Neuronal stem cell (in vitro differentiated cells): Measurements from ENCODE around the gene CHAC1.
"Not testable (repeated sequence)": the region's sequence is repeated elsewhere in the genome, so short reads cannot be mapped to it uniquely, and the experiment has no call there.

Experiments
- DNase-seq: peaks from one replicate; pipeline ENCODE4 v3.0.0-alpha.2; 2013; ENCODE audit warnings: low spot score
- H2AFZ ChIP-seq: one replicate; pipeline ENCODE4 v1.6.1; 2013; ENCODE audit warnings: mild to moderate bottlenecking, low read length, inconsistent platforms
- H2AK5ac ChIP-seq: 2 replicates; pipeline ENCODE4 v1.6.1; 2013; ENCODE audit warnings: low read depth, mild to moderate bottlenecking, inconsistent platforms, low read length, moderate library complexity, mixed read lengths
- H2BK120ac ChIP-seq: 2 replicates; pipeline ENCODE4 v1.6.1; 2013; ENCODE audit warnings: low read depth, mild to moderate bottlenecking, inconsistent platforms, low read length, moderate library complexity, mixed read lengths
- H2BK12ac ChIP-seq: one replicate; pipeline ENCODE4 v1.6.1; 2013; ENCODE audit warnings: low read length, inconsistent platforms
- H2BK15ac ChIP-seq: 2 replicates; pipeline ENCODE4 v1.6.1; 2013; ENCODE audit warnings: mild to moderate bottlenecking, low read length, inconsistent platforms, mixed read lengths
- H2BK5ac ChIP-seq: one replicate; pipeline ENCODE4 v1.6.1; 2013; ENCODE audit warnings: inconsistent platforms, mild to moderate bottlenecking, low read length, moderate library complexity
- H3K14ac ChIP-seq: one replicate; pipeline ENCODE4 v1.6.1; 2013; ENCODE audit warnings: low read length, inconsistent platforms
- H3K18ac ChIP-seq: 2 replicates; pipeline ENCODE4 v1.6.1; 2013; ENCODE audit warnings: low read length, inconsistent platforms
- H3K23ac ChIP-seq: 2 replicates; pipeline ENCODE4 v1.6.1; 2013; ENCODE audit warnings: low read depth, mild to moderate bottlenecking, mixed read lengths, low read length, inconsistent platforms; ENCODE audit not compliant: poor library complexity
- H3K27ac ChIP-seq: replicated peaks from 3 replicates; pipeline ENCODE4 v1.5.1; 2013; ENCODE audit warnings: low read length, inconsistent platforms
- H3K27me3 ChIP-seq, 3 experiments: 2 replicates each; pipeline ENCODE4 v1.6.1; 2013; ENCODE audit warnings: low read length in 3 of 3, mild to moderate bottlenecking in 2 of 3, inconsistent platforms in 1 of 3, low read depth in 1 of 3, mixed read lengths in 1 of 3, moderate library complexity in 1 of 3; ENCODE audit not compliant: control insufficient read depth in 3 of 3, insufficient read depth in 3 of 3
- H3K36me3 ChIP-seq, 2 donors: replicated peaks in 1 of 2; 2 replicates each; pipeline ENCODE4 v1.6.1; 2013; ENCODE audit warnings: low read length in 2 of 2; ENCODE audit not compliant: control insufficient read depth in 2 of 2, insufficient read depth in 2 of 2
- H3K4ac ChIP-seq: 2 replicates; pipeline ENCODE4 v1.6.1; 2013; ENCODE audit warnings: inconsistent platforms, mild to moderate bottlenecking, low read length, moderate library complexity
- H3K4me1 ChIP-seq, 2 donors: 1 replicate in 1 of 2; 2 replicates in 1 of 2; pipeline ENCODE4 v1.6.1; 2013; ENCODE audit warnings: low read length in 2 of 2, low read depth in 1 of 2; ENCODE audit not compliant: control insufficient read depth in 2 of 2, insufficient read depth in 1 of 2
- H3K4me2 ChIP-seq: one replicate; pipeline ENCODE4 v1.6.1; 2013; ENCODE audit warnings: mild to moderate bottlenecking, low read length, inconsistent platforms; ENCODE audit not compliant: insufficient read depth, poor library complexity, severe bottlenecking
- H3K4me3 ChIP-seq, 2 donors: 2 replicates each; pipeline ENCODE4 v1.5.1; 2013; ENCODE audit warnings: low read length in 2 of 2, mild to moderate bottlenecking in 2 of 2, inconsistent platforms in 1 of 2, moderate library complexity in 1 of 2
- H3K79me1 ChIP-seq: one replicate; pipeline ENCODE4 v1.6.1; 2013; ENCODE audit warnings: low read depth, mild to moderate bottlenecking, inconsistent platforms, low read length, moderate library complexity
- H3K9ac ChIP-seq: one replicate; pipeline ENCODE4 v1.6.1; 2013; ENCODE audit warnings: mild to moderate bottlenecking, low read depth, low read length, inconsistent platforms; ENCODE audit not compliant: poor library complexity
- H3K9me3 ChIP-seq, 2 donors: replicated peaks in 1 of 2; 2 replicates each; pipeline versions ENCODE3 to v1.6.1; 2013; ENCODE audit warnings: low read length in 2 of 2, mild to moderate bottlenecking in 2 of 2, inconsistent platforms in 1 of 2, low read depth in 1 of 2, mixed read lengths in 1 of 2, moderate library complexity in 1 of 2; ENCODE audit not compliant: control insufficient read depth in 2 of 2, insufficient read depth in 1 of 2
- H4K8ac ChIP-seq: one replicate; pipeline ENCODE4 v1.6.1; 2013; ENCODE audit warnings: low read depth, mild to moderate bottlenecking, inconsistent platforms, low read length, moderate library complexity
- H4K91ac ChIP-seq: one replicate; pipeline ENCODE4 v1.6.1; 2013; ENCODE audit warnings: low read length, low read depth, mild to moderate bottlenecking, inconsistent platforms; ENCODE audit not compliant: poor library complexity
- WGBS, 2 donors: extraction: QIAGEN DNeasy Blood & Tissue Kit; methylation state at CpG; one replicate each; pipeline ENCODE4 v1.1.7; 2013; ENCODE audit warnings: missing lambda C conversion rate in 2 of 2, mixed read lengths in 1 of 2; ENCODE audit not compliant: insufficient read length in 2 of 2, insufficient replicate concordance in 1 of 2; ENCODE audit errors: extremely low coverage in 2 of 2; 5-methylcytosine and 5-hydroxymethylcytosine counted together

CHAC1 gene

DNA sequence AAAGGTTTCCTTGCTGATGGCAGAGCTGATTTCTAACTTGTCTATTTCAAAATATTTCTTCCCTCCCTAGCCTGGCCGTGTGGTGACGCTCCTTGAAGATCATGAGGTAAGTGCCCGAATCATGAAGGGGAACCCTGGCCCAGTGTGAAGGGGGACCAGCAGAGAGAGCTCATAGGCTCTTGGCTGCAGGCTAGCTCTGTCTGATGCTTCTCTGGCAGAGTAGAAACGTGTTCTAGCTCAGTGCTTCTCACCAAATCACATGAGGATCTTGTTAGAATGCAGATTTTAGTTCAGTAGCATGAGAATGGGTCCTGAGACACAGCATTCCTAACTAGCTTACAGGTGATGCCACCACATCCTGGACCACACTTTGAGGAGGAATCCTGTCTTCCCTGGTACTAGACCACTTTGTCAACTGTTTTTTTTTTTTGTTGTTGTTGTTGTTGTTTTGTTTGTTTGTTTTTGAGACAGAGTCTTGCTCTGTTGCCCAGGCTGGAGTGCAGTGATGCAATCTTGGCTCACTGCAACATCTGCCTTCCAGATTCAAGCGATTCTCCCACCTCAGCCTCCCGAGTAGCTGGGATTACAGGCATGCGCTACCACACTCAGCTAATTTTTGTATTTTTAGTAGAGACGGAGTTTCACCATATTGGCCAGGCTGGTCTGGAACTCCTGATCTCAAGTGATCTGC is 1.0 kb downstream of the CHAC1 start:
- WGBS, 2 donors = no CpG with 5 or more reads among the region's 8 CpGs
- not testable (repeated sequence) for H2BK5ac ChIP-seq

DNA sequence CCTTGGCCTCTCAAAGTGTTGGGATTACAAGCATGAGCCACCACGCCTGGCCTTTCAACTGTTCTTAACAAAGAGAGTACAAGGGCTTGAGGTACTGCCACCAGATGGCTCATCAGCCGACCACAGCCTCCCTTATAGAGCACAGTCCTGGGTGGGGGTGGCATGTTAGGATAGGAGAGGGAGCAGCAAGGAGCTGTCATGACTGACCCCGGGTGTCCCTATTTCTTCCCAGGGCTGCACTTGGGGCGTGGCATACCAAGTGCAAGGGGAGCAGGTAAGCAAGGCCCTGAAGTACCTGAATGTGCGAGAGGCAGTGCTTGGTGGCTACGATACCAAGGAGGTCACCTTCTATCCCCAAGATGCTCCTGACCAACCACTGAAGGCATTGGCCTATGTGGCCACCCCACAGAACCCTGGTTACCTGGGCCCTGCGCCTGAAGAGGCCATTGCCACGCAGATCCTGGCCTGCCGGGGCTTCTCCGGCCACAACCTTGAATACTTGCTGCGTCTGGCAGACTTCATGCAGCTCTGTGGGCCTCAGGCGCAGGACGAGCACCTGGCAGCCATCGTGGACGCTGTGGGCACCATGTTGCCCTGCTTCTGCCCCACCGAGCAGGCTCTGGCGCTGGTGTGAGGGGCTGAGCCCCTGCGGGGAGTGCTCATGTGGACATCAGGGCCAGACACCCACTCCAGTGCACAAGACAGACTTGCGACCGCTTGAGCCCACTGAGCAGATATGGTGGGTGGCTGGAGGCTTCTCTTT is 2.1 kb downstream of the CHAC1 start:
- no peak overlapping the region for H3K9ac ChIP-seq
- H3K18ac ChIP-seq = no peak overlapping the region
- H4K91ac ChIP-seq = no peak overlapping the region
- peak overlapping the region; percentile 44 for H3K23ac ChIP-seq
- H3K79me1 ChIP-seq = peaks cover 6% of the 10 kb centered on the region
- no peak overlapping the region for H3K14ac ChIP-seq
- H2AK5ac ChIP-seq = peak overlapping the region; percentile 70
- H2BK5ac ChIP-seq = peak overlapping the region; percentile 3
- H4K8ac ChIP-seq = no peak overlapping the region
- WGBS, 2 donors = no CpG with 5 or more reads among the region's 20 CpGs
- no peak overlapping the region for H3K4me2 ChIP-seq
- no peak overlapping the region for H2AFZ ChIP-seq
- H2BK12ac ChIP-seq = no peak overlapping the region
- DNase-seq = no peak
- peaks cover 6 to 8% of the 10 kb centered on the region in 2 donors for H3K4me1 ChIP-seq
- peaks cover 0 to 8% of the 10 kb centered on the region in 2 donors for H3K36me3 ChIP-seq
- H3K4ac ChIP-seq = no peak overlapping the region
- H3K9me3 ChIP-seq = peaks cover 0 to 2% of the 10 kb centered on the region in 2 donors
- no peak overlapping the region for H3K27ac ChIP-seq
- H2BK120ac ChIP-seq = no peak overlapping the region
- peak overlapping the region; percentile 2 for H2BK15ac ChIP-seq
- H3K27me3 ChIP-seq = peaks cover 0 to 17% (median 0%) of the 10 kb centered on the region in 3 experiments
- no peak overlapping the region for H3K4me3 ChIP-seq

More for the DNA sequence above, 1.0 kb downstream of the CHAC1 start:
- not testable (repeated sequence) for H3K14ac ChIP-seq, H3K4ac ChIP-seq, H3K9ac ChIP-seq, H3K9me3 ChIP-seq, H2AFZ ChIP-seq, H3K4me1 ChIP-seq, H2BK120ac ChIP-seq, DNase-seq, H2BK15ac ChIP-seq, H2AK5ac ChIP-seq, H4K91ac ChIP-seq, H3K36me3 ChIP-seq, H3K27ac ChIP-seq, H4K8ac ChIP-seq, H3K23ac ChIP-seq, H2BK12ac ChIP-seq, H3K18ac ChIP-seq, H3K79me1 ChIP-seq
- H3K4me3 ChIP-seq = peak overlapping the region; percentile 56 to 89
- H3K27me3 ChIP-seq = peaks cover 0 to 25% (median 0%) of the 10 kb centered on the region in 3 experiments
- H3K4me2 ChIP-seq = peak overlapping the region; percentile 94

DNA sequence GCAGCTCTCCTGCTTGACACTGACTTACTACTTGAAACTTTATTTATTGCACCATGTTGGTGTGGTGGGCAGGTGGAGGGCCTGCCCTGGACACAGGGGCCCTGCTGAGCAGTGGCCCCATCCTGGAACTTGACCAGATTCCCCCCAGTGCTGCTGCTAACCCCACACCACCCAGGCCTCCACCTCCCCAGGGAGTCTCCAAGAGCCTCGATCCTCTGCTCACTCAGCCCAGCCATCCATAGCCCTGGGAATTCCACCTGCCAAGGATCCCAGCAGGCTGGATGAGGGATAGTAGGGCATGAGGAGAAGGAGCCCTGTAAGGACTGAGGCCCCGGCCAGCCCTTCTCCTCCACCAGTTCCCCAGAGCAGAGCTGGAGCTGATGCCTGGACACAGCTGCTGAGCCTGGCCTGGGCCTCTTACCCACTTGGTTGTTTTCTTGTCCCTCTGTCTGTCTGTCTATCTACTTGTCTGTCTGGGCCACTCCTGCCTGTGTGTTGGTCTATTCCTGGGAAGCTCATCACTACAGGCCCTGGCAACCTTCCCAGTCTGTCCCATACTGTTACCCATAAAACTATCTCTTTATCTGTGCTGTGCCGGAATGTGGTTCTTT is 2.8 kb downstream of the CHAC1 start:
- no peak overlapping the region for H4K8ac ChIP-seq
- no peak overlapping the region for H3K4me3 ChIP-seq
- H2AK5ac ChIP-seq = no peak overlapping the region
- peaks cover 0 to 8% of the 10 kb centered on the region in 2 donors for H3K36me3 ChIP-seq
- peaks cover 6 to 9% of the 10 kb centered on the region in 2 donors for H3K4me1 ChIP-seq
- no peak overlapping the region for H2BK12ac ChIP-seq
- H3K27ac ChIP-seq = no peak overlapping the region
- no peak overlapping the region for H2BK120ac ChIP-seq
- no peak overlapping the region for H3K4me2 ChIP-seq
- H3K27me3 ChIP-seq = peaks cover 0 to 17% (median 0%) of the 10 kb centered on the region in 3 experiments
- H3K79me1 ChIP-seq = peaks cover 7% of the 10 kb centered on the region
- no peak overlapping the region for H3K9ac ChIP-seq
- no peak overlapping the region for H3K14ac ChIP-seq
- DNase-seq = no peak
- H2BK15ac ChIP-seq = no peak overlapping the region
- H4K91ac ChIP-seq = no peak overlapping the region
- H3K9me3 ChIP-seq = peaks cover 0 to 2% of the 10 kb centered on the region in 2 donors
- no peak overlapping the region for H3K18ac ChIP-seq
- no peak overlapping the region for H3K23ac ChIP-seq
- H2AFZ ChIP-seq = no peak overlapping the region
- H3K4ac ChIP-seq = no peak overlapping the region
- no CpG with 5 or more reads among the region's 3 CpGs for WGBS, 2 donors
- H2BK5ac ChIP-seq = no peak overlapping the region

DNA sequence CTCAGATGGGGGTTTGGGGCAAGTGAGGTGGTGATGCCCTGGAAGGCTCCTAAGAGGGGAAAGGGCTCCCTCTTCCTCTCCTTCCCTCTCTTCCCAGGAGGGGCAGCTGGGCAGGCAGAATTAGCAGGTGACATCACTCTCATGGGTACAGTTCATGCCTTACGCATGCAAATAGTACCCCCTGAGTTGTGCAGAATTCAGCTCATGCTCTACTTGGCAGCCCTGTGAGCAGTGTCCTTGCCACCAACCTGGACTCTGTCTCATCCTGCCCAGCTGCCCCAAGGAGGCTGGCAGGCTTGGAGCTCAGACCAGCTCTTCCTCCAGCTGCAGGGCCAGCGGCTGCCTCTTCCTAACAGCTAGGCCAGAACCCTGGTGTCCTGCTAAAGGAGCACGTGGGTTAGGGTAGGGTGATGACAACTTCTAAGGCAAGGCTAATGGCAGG is 3.3 kb downstream of the CHAC1 start:
- DNase-seq = no peak
- H3K18ac ChIP-seq = no peak overlapping the region
- H2BK120ac ChIP-seq = no peak overlapping the region
- H4K91ac ChIP-seq = no peak overlapping the region
- no peak overlapping the region for H2BK15ac ChIP-seq
- peak overlapping the region; percentile 13 for H3K9ac ChIP-seq
- H3K9me3 ChIP-seq = peaks cover 0 to 2% of the 10 kb centered on the region in 2 donors
- H2AK5ac ChIP-seq = peak overlapping the region; percentile 47
- H3K4me2 ChIP-seq = no peak overlapping the region
- peaks cover 6 to 9% of the 10 kb centered on the region in 2 donors for H3K4me1 ChIP-seq
- no peak overlapping the region for H3K4me3 ChIP-seq
- H3K27ac ChIP-seq = no peak overlapping the region
- peak overlapping the region; percentile 26 for H3K23ac ChIP-seq
- peaks cover 0 to 8% of the 10 kb centered on the region in 2 donors for H3K36me3 ChIP-seq
- H4K8ac ChIP-seq = no peak overlapping the region
- H2BK5ac ChIP-seq = no peak overlapping the region
- WGBS, 2 donors = no CpG with 5 or more reads among the region's 3 CpGs
- H3K27me3 ChIP-seq = peaks cover 0 to 16% (median 0%) of the 10 kb centered on the region in 3 experiments
- no peak overlapping the region for H3K4ac ChIP-seq
- H2BK12ac ChIP-seq = no peak overlapping the region
- H3K14ac ChIP-seq = peak overlapping the region; percentile 17
- H3K79me1 ChIP-seq = peaks cover 7% of the 10 kb centered on the region
- no peak overlapping the region for H2AFZ ChIP-seq
